GM15510 (cell line): ENCODE measurements around the gene BACH1.

Experiments
- POLR2A ChIP-seq: IDR thresholded peaks from 3 replicates; pipeline ENCODE4 v1.6.1; 2011; ENCODE audit warnings: borderline replicate concordance; ENCODE audit not compliant: insufficient read length; ENCODE audit errors: extremely low read depth

Gene BACH1

DNA sequence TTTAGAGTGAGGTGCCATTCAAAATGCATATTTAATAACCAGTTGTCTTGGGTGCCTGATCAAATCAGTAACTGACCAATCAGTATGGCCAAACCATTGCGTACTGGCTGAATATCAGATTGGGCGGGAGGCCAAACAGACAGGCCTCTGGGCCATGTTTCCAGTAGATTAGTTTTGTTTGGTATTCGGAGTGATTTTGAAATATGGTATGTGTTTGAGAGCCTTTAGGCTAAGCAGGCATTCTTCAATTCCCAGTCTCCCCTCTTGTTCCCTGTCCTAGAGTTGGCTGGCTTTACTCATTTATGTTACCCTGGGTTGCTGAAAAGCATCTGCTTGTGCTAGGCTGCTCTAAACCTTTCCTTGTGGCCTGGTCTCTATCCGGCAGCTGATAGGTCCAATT is 80.1 kb downstream of the BACH1 start:
- no peak for TF ChIP-seq POLR2A

DNA sequence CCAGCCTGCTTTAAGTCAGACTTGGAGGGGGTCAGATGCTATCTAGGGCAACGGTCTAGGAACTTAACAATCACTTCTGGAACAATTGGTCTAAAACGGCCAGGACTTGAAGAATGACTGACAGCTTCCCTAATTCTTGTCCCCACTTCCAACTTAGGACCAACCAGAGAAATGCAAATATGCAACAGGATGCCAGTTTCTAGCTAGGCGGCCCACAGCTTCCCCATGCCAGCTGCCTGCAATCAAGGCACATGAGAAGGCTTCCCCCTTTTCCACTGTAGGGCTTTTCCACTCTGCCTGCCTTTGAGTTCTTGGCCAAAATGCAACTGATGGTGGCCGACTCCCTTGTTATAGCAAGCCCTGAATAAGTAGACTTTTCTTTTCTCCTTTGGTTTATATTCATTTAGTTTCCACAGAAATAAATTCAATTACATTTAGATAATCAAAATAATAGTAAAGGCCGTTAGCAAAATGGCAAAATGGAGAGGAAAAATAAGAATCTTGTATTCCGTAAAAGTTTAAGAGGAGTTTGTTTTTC is 80.9 kb downstream of the BACH1 start:
- no peak for TF ChIP-seq POLR2A

DNA sequence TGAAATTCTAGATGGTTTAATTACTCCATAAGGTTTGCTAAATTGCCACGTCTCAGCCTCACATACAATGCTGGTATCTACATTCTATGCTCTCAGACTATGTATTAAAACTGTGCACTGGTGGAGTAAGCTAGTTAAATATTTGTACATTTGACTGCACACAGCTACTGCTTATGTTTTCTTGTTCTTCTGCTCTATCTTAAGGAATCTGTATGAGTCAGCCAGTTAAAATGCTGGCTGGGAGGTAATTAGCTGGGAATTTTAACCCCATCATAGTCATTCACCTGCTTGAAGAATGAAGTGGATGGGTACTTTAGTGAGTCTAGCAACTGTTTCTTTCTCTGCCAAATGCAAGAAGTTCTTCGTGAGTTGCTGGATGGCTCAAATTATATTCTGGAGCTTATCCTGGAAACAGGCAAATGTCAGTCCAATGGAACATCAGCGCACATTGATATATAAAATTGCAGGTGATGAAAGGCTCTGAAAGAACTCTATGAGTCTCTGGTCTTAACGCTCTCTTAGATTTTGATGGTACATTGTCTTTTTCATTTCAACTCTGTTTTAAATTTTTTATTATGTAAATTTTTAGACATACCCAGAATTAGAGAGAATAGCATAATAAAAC is 83.4 kb downstream of the BACH1 start:
- no peak for TF ChIP-seq POLR2A

DNA sequence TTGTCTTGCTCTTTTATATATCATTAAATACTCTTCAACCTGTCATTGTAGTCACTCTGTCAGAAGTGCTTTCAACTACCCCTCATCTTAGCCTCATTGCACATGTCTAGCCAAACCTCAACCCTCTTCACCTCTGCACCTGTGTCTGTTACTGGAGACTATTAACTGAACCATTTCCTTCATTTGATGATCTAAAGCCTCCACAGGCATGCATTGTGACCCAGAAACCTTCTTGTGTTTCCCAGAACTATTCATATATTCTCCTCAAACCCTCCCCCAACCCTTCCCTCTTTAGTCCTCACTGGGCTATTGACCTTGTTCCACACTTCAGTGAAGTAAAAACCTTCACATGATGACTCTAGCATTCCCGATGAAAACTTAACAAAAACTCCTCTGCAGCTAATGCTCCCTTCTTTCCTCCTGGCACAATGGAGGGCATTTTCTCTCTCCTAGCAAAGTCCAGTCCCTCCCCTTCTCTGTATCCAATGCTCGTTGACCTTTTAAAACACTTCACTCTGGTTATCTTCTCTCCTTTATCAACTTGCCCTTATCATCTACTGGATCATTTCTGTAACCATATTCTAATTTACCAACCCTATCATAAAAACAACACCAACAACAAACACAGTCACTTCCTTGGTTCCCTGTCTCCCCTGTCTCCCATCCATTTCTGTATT is 86.1 kb downstream of the BACH1 start:
- TF ChIP-seq POLR2A: no peak

DNA sequence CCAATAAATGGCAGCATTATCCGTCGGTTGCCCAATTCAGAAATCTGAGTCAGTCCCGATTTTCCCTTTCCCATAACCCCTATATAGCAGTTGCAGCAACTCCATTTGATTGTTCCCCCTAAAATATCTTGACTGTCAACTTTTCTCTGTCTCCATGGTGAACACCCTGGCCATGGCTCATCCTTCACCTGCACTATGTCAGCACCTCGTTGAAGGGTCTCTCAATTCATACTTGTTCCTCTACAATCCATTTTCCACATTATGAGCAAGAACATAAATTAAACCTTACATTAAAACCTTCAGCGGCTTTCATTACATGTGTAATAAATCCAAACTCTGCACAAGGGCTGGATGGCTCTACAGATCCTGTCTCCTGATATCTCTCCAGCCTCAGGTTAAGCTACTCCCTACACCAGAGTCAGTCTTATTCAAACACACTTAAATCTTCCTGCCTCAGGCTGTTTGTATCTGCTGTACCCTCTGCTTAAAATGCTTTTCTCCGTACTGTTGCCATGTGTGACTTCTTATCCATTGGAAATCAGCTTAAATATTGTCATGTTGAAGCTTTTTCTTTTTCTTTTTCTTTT is 87.3 kb downstream of the BACH1 start:
- TF ChIP-seq POLR2A: no peak

DNA sequence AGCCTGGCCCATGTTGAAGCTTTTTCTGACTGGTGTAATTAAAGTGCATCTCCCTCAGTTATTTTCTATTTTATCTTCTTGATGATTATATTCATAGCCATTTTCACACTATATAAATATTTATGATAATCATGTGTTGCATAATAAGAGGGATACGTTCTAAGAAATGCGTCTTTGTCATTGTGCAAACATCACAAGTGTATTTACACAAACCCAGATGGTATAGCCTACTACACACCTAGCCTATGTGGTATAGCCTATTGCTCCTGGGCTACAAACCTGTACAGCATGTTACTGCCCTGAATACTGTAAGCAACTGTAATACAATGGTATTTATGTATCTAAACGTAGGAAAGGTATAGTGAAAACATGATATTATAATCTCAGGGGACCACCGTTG is 88.1 kb downstream of the BACH1 start:
- TF ChIP-seq POLR2A: no peak

DNA sequence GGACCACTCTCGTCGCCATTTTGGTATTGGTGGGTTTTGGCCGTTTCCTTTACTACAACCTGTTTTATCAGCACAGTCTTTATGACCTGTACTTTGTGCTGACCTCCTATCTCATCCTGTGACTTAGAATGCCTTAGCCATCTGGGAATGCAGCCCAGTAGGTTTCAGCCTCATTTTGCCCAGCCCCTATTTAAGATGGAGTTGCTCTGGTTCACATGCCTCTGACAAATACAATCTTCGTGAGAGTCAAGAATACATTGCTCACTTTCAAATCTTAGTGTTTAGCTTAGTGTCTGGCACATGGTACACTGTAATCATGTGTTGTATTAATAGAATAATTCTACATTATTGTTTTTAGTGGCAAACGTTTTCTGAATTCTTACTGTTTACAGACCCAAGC is 88.9 kb downstream of the BACH1 start:
- TF ChIP-seq POLR2A: no peak

DNA sequence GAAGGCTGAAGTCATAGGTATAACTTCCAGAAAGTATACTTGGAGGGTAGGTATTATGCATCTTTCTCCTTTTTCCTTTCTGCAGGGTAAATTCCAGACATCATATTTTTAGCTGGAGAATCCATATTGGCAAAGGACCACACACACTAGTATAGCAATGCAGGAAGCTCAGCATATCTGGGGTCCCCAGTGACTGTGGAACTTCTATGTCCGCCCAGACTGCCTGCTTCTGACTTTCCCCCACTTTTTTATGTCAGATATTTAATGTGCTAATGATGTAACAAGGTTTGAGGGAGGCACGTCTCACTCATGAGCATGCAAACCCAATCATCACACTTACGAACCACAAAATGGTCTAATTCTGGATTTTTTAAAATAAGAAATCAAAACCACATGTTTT is 90.4 kb downstream of the BACH1 start:
- TF ChIP-seq POLR2A: no peak

DNA sequence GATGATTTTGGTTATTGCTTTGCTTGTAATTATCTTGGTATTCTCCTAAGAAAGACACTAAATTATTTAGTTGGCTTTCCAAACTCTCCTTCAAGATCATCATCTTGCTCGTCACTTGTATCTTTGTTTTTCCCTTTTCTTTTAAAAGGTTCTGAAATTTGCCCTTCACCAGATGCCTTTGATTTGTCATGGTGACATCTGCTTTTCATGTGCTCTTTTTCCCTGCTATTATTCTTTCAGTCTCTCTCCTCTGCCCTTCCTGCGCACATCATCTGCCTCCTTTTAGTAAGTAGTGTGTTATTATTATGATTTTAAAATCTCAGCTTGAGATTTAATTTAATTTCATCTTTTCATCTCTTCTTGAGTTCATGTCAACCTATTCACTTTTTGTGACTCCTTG is 92.1 kb downstream of the BACH1 start:
- no peak for TF ChIP-seq POLR2A

DNA sequence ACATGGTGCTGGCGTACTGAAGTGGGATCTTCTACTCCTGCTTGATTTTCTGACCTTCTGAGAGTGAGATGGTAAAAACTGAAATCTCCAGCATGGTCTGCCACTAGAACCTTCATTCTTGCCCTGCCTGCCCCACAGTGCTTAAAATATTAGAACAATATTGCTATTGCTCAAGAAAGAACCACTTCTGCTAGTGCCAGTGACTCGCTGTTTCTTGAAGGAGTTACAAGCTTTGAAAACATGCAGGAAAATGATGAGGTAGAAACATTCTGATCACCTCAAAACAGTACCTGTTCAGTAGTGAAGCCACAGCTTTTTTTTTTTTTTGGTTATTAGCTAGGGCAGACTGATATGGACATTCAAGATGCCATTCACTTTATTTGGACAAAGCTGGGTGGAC is 95.3 kb downstream of the BACH1 start:
- TF ChIP-seq POLR2A: no peak
